ENCODE results near the gene CYP4B1.

CYP4B1 gene

DNA sequence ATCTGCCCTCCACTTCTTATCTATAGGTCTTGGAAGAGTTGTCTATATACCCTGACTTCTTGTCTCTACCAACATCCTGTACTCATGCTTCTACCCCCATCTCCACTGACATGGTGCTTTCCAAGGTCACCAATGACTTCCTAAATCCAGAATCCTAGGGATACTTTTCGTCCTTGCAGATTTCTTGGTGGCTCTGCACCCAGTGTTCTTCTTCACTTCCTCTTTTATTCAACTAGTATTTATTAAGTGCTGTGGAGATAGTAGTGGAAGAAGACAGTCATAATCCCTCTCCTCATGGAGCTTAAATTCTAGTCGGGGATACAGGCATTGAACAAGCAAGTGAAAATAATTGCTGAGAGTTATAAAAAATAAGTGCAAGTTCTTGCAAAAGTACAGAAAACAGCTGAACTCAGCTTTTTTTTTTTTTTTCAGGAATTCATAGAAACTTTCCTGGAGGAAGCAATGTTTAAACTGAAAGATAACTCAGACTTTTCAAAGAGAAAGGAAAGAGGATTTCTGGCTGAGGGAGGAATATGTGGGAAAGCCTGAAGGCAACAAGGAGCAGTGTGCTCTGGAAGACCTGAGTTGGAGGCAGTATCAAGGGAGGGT lies 38.2 kb upstream of the CYP4B1 start:
- TF ChIP-seq EZH2 (IDR thresholded peaks at IDR 0.05) = no peak
- TF ChIP-seq POLR2AphosphoS5 (IDR thresholded peaks at IDR 0.05; ENCODE audit: borderline replicate concordance, low read depth, low read length) = no peak
- no peak for TF ChIP-seq FOXP2 (optimal IDR thresholded peaks at IDR 0.05; ENCODE audit: control extremely low read depth, extremely low read length, insufficient read depth)
- H3K9me3 ChIP-seq (ENCODE audit: low read depth, low read length) = no peaks in the 10 kb centered on the region
- no peak for DNase-seq (ENCODE audit: low read depth, low spot score)

DNA sequence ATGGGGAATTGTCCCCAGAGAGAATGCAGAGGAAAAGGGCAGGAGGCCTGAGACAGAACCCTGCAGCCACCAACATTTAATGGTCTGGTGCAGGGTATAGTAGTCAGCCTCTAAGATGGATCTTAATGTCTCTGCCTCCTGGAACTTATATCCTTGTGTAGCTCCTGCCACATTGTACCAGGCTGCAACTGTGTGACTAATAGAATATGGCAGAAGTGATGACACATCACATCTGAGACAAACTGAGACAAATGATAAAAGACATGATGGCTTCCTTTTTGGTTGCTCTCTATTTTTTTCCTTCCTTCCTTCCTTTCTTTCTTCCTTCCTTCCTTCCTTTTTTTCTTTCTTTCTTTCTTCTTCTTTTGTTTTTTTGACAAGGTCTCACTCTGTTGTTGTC lies 37.1 kb upstream of the CYP4B1 start:
- no peak for TF ChIP-seq POLR2AphosphoS5 (IDR thresholded peaks at IDR 0.05; ENCODE audit: borderline replicate concordance, low read depth, low read length)
- no peak for TF ChIP-seq EZH2 (IDR thresholded peaks at IDR 0.05)
- TF ChIP-seq FOXP2 (optimal IDR thresholded peaks at IDR 0.05; ENCODE audit: control extremely low read depth, extremely low read length, insufficient read depth) = no peak

More for the DNA sequence above, 38.2 kb upstream of the CYP4B1 start:
- Histone ChIP-seq H3K9ac (ENCODE audit: insufficient read length) (no peak overlapping the region), H3K4me3 (no peak overlapping the region), H3K36me3 (ENCODE audit: insufficient read depth, low read length) (no peaks in the 10 kb centered on the region), H3K27ac (no peak overlapping the region)

DNA sequence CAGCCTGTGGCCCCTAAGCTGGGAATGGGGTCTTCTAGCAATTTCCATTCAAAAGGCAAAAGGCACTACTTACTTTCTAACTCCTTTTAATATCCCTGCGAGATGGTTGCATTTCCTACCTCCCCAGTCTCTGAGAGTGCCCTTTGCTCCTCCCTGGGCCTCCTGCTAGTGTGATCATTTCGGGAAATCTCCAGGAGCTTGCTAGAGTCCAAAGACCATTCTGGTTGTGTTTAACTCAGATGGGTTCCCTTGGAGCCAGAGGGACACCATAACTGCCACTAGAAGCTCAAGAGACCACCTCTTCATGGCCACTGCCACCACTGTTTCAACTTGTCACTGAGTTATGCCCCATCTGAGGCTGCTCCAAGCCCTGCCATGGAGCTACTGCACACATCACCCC lies 34.4 kb upstream of the CYP4B1 start:
- Histone ChIP-seq H3K36me3 (ENCODE audit: insufficient read depth, low read length) (no peaks in the 10 kb centered on the region), H3K27ac (no peak overlapping the region), H3K4me3 (no peak overlapping the region), H3K9ac (ENCODE audit: insufficient read length) (no peak overlapping the region), H3K9me3 (ENCODE audit: low read depth, low read length) (no peaks in the 10 kb centered on the region)
- no peak for TF ChIP-seq POLR2AphosphoS5 (IDR thresholded peaks at IDR 0.05; ENCODE audit: borderline replicate concordance, low read depth, low read length)
- TF ChIP-seq EZH2 (IDR thresholded peaks at IDR 0.05) = no peak
- TF ChIP-seq FOXP2 (optimal IDR thresholded peaks at IDR 0.05; ENCODE audit: control extremely low read depth, extremely low read length, insufficient read depth) = no peak
- DNase-seq (ENCODE audit: low read depth, low spot score) = no peak

More for the DNA sequence above, 37.1 kb upstream of the CYP4B1 start:
- DNase-seq (ENCODE audit: low read depth, low spot score) = no peak
- H3K36me3 ChIP-seq (ENCODE audit: insufficient read depth, low read length) = no peaks in the 10 kb centered on the region
- no peak overlapping the region for H3K9ac ChIP-seq (ENCODE audit: insufficient read length)
- H3K4me3 ChIP-seq = no peak overlapping the region
- no peaks in the 10 kb centered on the region for H3K9me3 ChIP-seq (ENCODE audit: low read depth, low read length)
- H3K27ac ChIP-seq = no peak overlapping the region

DNA sequence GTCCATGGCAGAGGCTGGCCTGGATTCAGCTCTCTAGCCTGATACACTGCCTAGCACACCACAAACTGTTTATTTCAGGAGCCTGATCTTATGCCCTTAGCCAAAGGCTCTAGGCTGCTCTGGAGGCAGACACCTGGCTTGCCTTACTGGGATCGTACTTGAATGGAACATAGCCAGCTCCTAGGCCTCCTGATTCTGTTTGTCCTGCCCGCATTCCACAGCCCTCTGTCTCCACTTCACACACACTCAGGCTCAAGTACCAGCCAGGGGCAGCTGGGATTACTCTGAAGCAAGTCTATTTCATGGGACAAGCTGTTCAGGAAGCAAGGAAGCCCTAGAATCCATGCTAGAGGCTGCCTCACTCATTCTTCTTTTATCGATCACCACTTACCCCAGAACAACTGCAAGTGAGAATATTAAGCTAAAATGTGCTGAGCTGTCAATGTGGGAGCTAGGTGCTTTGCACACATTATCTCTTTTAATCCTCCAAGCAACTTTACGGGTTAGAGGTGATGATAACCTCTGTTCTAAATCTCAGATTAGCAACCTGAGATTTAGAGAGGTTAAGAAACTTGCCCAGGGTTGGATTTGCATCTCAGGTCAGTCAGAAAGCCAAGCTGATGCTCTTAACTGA lies 31.1 kb upstream of the CYP4B1 start:
- TF ChIP-seq EZH2 (IDR thresholded peaks at IDR 0.05) (no peak), FOXP2 (optimal IDR thresholded peaks at IDR 0.05; ENCODE audit: control extremely low read depth, extremely low read length, insufficient read depth) (no peak), POLR2AphosphoS5 (IDR thresholded peaks at IDR 0.05; ENCODE audit: borderline replicate concordance, low read depth, low read length) (no peak)
- Histone ChIP-seq H3K27ac (no peak overlapping the region), H3K9ac (ENCODE audit: insufficient read length) (no peak overlapping the region), H3K9me3 (ENCODE audit: low read depth, low read length) (peaks cover 6% of the 10 kb centered on the region; the same call in 1 of the 2 replicates), H3K4me3 (no peak overlapping the region), H3K36me3 (ENCODE audit: insufficient read depth, low read length) (no peaks in the 10 kb centered on the region)
- no peak for DNase-seq (ENCODE audit: low read depth, low spot score)

DNA sequence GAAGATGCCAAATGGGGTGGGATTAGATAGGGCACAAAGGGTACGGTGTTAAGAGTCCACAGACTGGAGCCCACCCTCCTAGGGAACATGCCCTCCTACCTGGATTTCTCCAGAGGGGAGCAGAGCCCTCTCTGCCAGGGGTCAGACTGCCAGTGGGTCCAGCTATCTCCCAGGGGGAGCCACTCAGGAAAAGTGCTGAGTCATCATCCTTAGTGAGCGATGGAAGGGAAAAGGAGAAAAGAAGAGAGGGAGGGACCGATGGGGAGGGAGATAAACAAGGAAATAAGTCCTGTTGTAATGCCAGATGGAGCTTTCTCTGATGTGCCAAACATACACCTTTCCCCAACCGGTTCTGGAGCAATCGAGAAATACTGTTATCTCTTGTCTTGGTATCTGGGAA lies 30.4 kb upstream of the CYP4B1 start:
- no peak for DNase-seq (ENCODE audit: low read depth, low spot score)
- no peak for TF ChIP-seq POLR2AphosphoS5 (IDR thresholded peaks at IDR 0.05; ENCODE audit: borderline replicate concordance, low read depth, low read length)
- no peak for TF ChIP-seq EZH2 (IDR thresholded peaks at IDR 0.05)
- no peak for TF ChIP-seq FOXP2 (optimal IDR thresholded peaks at IDR 0.05; ENCODE audit: control extremely low read depth, extremely low read length, insufficient read depth)
- Histone ChIP-seq H3K9me3 (ENCODE audit: low read depth, low read length) (peaks cover 6% of the 10 kb centered on the region; the same call in 1 of the 2 replicates), H3K4me3 (no peak overlapping the region), H3K27ac (no peak overlapping the region), H3K36me3 (ENCODE audit: insufficient read depth, low read length) (no peaks in the 10 kb centered on the region), H3K9ac (ENCODE audit: insufficient read length) (no peak overlapping the region)

DNA sequence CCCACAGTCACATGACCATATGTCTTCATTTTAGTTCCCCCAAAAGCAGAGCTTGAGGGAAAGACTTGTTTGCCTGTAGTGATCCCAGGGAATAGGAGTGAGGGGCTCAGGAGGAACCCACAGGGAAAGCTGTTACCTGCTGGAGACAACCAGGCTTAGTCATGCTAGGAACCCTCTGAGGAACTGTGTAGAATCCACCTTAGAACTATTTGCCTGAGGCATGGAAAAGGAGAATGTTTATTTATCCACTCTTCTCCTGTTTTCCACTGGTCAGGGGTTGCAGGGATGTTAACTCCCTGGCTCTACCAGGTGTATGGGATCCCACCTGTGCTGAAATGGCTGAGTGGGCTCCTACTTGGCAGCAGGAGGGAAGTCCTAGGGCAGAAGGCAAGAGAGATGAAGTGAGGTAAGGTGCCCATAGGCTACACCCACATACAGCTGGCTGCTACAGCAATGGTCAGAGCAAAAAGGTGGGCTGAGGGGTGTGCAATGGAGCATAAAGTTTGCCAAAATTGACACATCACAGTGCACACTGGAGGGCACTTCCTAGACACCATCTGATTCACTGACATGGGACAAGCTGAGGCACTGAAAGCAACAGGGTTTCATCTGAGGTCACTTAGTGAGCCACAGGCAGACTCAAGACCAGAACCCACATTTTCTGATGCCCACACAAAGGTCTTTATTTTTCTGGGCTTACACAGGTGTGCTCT lies 29.7 kb upstream of the CYP4B1 start:
- no peak overlapping the region for H3K27ac ChIP-seq
- no peak for DNase-seq (ENCODE audit: low read depth, low spot score)
- no peak overlapping the region for H3K4me3 ChIP-seq
- H3K9ac ChIP-seq (ENCODE audit: insufficient read length) = no peak overlapping the region
- H3K9me3 ChIP-seq (ENCODE audit: low read depth, low read length) = peaks cover 6% of the 10 kb centered on the region; the same call in 1 of the 2 replicates
- H3K36me3 ChIP-seq (ENCODE audit: insufficient read depth, low read length) = no peaks in the 10 kb centered on the region
- TF ChIP-seq EZH2 (IDR thresholded peaks at IDR 0.05) (no peak), FOXP2 (optimal IDR thresholded peaks at IDR 0.05; ENCODE audit: control extremely low read depth, extremely low read length, insufficient read depth) (no peak), POLR2AphosphoS5 (IDR thresholded peaks at IDR 0.05; ENCODE audit: borderline replicate concordance, low read depth, low read length) (no peak)

DNA sequence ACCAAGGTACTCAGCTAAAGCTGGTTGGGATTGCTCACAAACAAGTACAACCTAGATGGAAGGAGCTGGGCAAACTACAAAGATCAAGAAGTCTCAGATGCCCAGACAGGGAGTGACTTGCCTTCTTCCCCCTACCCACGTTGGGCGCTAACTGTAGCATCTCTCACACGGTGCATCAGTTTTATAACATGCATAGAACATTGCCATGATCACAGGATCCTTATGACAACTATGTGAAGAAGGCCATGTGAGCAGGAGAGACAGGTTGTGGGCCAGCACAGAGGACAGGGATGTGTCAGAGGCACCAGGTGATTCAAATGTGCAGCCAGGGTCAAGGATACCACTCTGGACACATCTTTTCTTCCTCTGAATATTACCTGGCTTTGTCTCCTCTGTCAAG lies 28.3 kb upstream of the CYP4B1 start:
- Histone ChIP-seq H3K4me3 (no peak overlapping the region), H3K9me3 (ENCODE audit: low read depth, low read length) (peaks cover 6% of the 10 kb centered on the region; the same call in 1 of the 2 replicates), H3K27ac (no peak overlapping the region), H3K9ac (ENCODE audit: insufficient read length) (no peak overlapping the region), H3K36me3 (ENCODE audit: insufficient read depth, low read length) (no peaks in the 10 kb centered on the region)
- DNase-seq (ENCODE audit: low read depth, low spot score) = no peak
- TF ChIP-seq POLR2AphosphoS5 (IDR thresholded peaks at IDR 0.05; ENCODE audit: borderline replicate concordance, low read depth, low read length) (no peak), EZH2 (IDR thresholded peaks at IDR 0.05) (no peak), FOXP2 (optimal IDR thresholded peaks at IDR 0.05; ENCODE audit: control extremely low read depth, extremely low read length, insufficient read depth) (no peak)

DNA sequence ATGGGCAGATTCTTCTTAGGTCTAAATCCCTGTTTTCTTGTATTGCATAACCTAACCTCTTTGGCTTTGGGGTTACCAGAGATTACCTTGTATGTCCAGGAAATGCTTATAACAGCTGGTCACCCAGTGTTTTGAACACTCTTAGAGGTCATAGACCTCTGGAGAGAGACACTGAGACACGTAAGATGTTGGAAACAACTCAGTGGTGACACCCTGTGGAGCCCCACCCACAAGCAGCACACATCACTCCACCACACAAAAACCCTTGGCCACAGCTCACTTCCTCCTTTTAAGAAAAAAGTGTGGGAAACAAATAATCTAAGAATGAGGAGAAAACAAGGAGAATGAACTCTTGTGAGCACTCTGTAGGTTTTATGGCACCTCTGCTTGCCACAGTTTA lies 26.3 kb upstream of the CYP4B1 start:
- Histone ChIP-seq H3K9me3 (ENCODE audit: low read depth, low read length) (peaks cover 6% of the 10 kb centered on the region; the same call in 1 of the 2 replicates), H3K9ac (ENCODE audit: insufficient read length) (no peak overlapping the region), H3K27ac (no peak overlapping the region), H3K4me3 (no peak overlapping the region), H3K36me3 (ENCODE audit: insufficient read depth, low read length) (no peaks in the 10 kb centered on the region)
- no peak for DNase-seq (ENCODE audit: low read depth, low spot score)
- no peak for TF ChIP-seq POLR2AphosphoS5 (IDR thresholded peaks at IDR 0.05; ENCODE audit: borderline replicate concordance, low read depth, low read length)
- TF ChIP-seq EZH2 (IDR thresholded peaks at IDR 0.05) = no peak
- no peak for TF ChIP-seq FOXP2 (optimal IDR thresholded peaks at IDR 0.05; ENCODE audit: control extremely low read depth, extremely low read length, insufficient read depth)

Measured in SK-N-MC (cell line).